SK-N-SH treated with all-trans-retinoic acid at 6 μM for 48 hours (cell line): Measurements from ENCODE around the gene ZSWIM6.

ENCODE experiments used
- ATAC-seq: fragments of 200-7000 bp; cut with Tn5 transposase; 3 replicates; pipeline ENCODE4 v1.9.1; 2020; ENCODE audit warnings: mild to moderate bottlenecking, moderate library complexity
- ARNTL ChIP-seq: fragments of 450-650 bp; formaldehyde crosslinking; IDR thresholded peaks from 2 replicates; pipeline ENCODE4 v1.5.0; 2020; ENCODE audit warnings: low read depth, mild to moderate bottlenecking, moderate library complexity, borderline replicate concordance
- BACH2 ChIP-seq: fragments of 250-450 bp; sonication (Bioruptor Pico); IDR thresholded peaks from 2 replicates; pipeline ENCODE4 v1.9.0; 2021; ENCODE audit warnings: mild to moderate bottlenecking, borderline replicate concordance
- CREB5 ChIP-seq: fragments of 250-450 bp; sonication (Bioruptor Pico); IDR thresholded peaks from 2 replicates; pipeline ENCODE4 v1.5.1; 2020; ENCODE audit warnings: low read depth, mild to moderate bottlenecking, moderate library complexity
- CSDC2 ChIP-seq: fragments of 250-450 bp; sonication (Bioruptor Pico); IDR thresholded peaks from 2 replicates; pipeline ENCODE4 v1.5.0; 2020; ENCODE audit warnings: mild to moderate bottlenecking, moderate library complexity
- CSRNP3 ChIP-seq: fragments of 250-450 bp; sonication (Bioruptor Pico); IDR thresholded peaks from 2 replicates; pipeline ENCODE4 v1.5.1; 2021; ENCODE audit warnings: mild to moderate bottlenecking, moderate library complexity
- GLIS3 ChIP-seq: fragments of 250-450 bp; sonication (Bioruptor Pico); IDR thresholded peaks from 2 replicates; pipeline ENCODE4 v1.5.0; 2020; ENCODE audit warnings: mild to moderate bottlenecking, moderate library complexity
- ISL1 ChIP-seq: fragments of 250-450 bp; sonication (Bioruptor Pico); IDR thresholded peaks from 2 replicates; pipeline ENCODE4 v2.1.2; 2022; ENCODE audit warnings: mild to moderate bottlenecking, moderate library complexity
- OSR1 ChIP-seq: fragments of 250-450 bp; sonication (Bioruptor Pico); IDR thresholded peaks from 2 replicates; pipeline ENCODE4 v1.8.0; 2022; ENCODE audit warnings: moderate library complexity, mild to moderate bottlenecking, inconsistent platforms
- POU6F1 ChIP-seq: fragments of 250-450 bp; sonication (Bioruptor Pico); IDR thresholded peaks from 2 replicates; pipeline ENCODE4 v1.8.0; 2021; ENCODE audit warnings: low read depth, mild to moderate bottlenecking, moderate library complexity, borderline replicate concordance
- PPARA ChIP-seq: fragments of 250-450 bp; sonication (Bioruptor Pico); IDR thresholded peaks from 2 replicates; pipeline ENCODE4 v1.5.0; 2020; ENCODE audit warnings: mild to moderate bottlenecking, borderline replicate concordance
- RARB ChIP-seq: fragments of 250-450 bp; sonication (Bioruptor Pico); IDR thresholded peaks from 2 replicates; pipeline ENCODE4 v1.8.0; 2021; ENCODE audit warnings: mild to moderate bottlenecking, moderate library complexity
- SNAI2 ChIP-seq: fragments of 250-450 bp; sonication (Bioruptor Pico); IDR thresholded peaks from 2 replicates; pipeline ENCODE4 v1.5.0; 2020; ENCODE audit warnings: mild to moderate bottlenecking, moderate library complexity
- TCF4 ChIP-seq: fragments of 250-450 bp; sonication (Bioruptor Pico); IDR thresholded peaks from 2 replicates; pipeline ENCODE4 v1.8.0; 2021; ENCODE audit warnings: mild to moderate bottlenecking, moderate library complexity, borderline replicate concordance
- TOX ChIP-seq: fragments of 250-450 bp; sonication (Bioruptor Pico); IDR thresholded peaks from 2 replicates; pipeline ENCODE4 v1.8.0; 2021; ENCODE audit warnings: mild to moderate bottlenecking, moderate library complexity, borderline replicate concordance
- ZC3H10 ChIP-seq: fragments of 250-450 bp; sonication (Bioruptor Pico); IDR thresholded peaks from 2 replicates; pipeline ENCODE4 v1.5.1; 2021; ENCODE audit warnings: mild to moderate bottlenecking, moderate library complexity
- ZFP3 ChIP-seq: fragments of 250-450 bp; sonication (Bioruptor Pico); IDR thresholded peaks from 2 replicates; pipeline ENCODE4 v1.5.0; 2020; ENCODE audit warnings: mild to moderate bottlenecking, moderate library complexity
- ZFP30 ChIP-seq: fragments of 450-650 bp; formaldehyde crosslinking; IDR thresholded peaks from 2 replicates; pipeline ENCODE4 v1.5.0; 2022; ENCODE audit warnings: mild to moderate bottlenecking, moderate library complexity
- ZNF565 ChIP-seq: fragments of 450-650 bp; formaldehyde crosslinking; conservative IDR thresholded peaks from 2 replicates; pipeline ENCODE4 v1.5.0; 2020; ENCODE audit warnings: low read depth, mild to moderate bottlenecking, moderate library complexity
- ZNF70 ChIP-seq: fragments of 450-650 bp; formaldehyde crosslinking; IDR thresholded peaks from 2 replicates; pipeline ENCODE4 v1.5.0; 2020; ENCODE audit warnings: mild to moderate bottlenecking, moderate library complexity
- ZNF8 ChIP-seq: fragments of 450-650 bp; formaldehyde crosslinking; IDR thresholded peaks from 2 replicates; pipeline ENCODE4 v1.5.0; 2020; ENCODE audit warnings: mild to moderate bottlenecking, moderate library complexity
- TF ChIP-seq, protein P1 (sequence below): fragments of 250-450 bp; sonication (Bioruptor Pico); IDR thresholded peaks from 2 replicates; pipeline ENCODE4 v1.5.0; 2020; ENCODE audit warnings: mild to moderate bottlenecking, moderate library complexity
- TF ChIP-seq, protein P2 (sequence below): fragments of 250-450 bp; sonication (Bioruptor Pico); IDR thresholded peaks from 2 replicates; pipeline ENCODE4 v1.8.0; 2020; ENCODE audit warnings: mild to moderate bottlenecking, moderate library complexity, borderline replicate concordance

ZSWIM6 gene

DNA sequence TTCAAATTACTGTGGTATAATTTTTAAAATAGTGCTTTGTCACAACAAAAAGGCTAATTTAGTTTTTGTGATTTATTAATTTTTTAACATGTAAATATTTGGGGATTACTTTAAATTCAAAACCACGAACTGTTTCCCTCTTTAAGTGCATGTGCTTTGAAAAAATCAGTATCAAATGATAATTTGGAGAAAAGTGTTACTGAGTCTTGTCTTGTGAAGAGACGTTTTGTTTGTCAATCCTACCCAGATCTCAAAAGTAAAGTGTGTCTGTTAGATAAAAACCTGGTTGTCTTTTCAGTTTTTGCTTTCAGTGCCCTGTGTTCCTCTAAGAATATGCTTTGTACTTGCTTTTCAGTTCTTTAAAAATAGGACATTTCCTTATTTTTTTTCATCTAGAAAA, 7.7 kb downstream of the ZSWIM6 start:
- TF ChIP-seq, protein P1, sequence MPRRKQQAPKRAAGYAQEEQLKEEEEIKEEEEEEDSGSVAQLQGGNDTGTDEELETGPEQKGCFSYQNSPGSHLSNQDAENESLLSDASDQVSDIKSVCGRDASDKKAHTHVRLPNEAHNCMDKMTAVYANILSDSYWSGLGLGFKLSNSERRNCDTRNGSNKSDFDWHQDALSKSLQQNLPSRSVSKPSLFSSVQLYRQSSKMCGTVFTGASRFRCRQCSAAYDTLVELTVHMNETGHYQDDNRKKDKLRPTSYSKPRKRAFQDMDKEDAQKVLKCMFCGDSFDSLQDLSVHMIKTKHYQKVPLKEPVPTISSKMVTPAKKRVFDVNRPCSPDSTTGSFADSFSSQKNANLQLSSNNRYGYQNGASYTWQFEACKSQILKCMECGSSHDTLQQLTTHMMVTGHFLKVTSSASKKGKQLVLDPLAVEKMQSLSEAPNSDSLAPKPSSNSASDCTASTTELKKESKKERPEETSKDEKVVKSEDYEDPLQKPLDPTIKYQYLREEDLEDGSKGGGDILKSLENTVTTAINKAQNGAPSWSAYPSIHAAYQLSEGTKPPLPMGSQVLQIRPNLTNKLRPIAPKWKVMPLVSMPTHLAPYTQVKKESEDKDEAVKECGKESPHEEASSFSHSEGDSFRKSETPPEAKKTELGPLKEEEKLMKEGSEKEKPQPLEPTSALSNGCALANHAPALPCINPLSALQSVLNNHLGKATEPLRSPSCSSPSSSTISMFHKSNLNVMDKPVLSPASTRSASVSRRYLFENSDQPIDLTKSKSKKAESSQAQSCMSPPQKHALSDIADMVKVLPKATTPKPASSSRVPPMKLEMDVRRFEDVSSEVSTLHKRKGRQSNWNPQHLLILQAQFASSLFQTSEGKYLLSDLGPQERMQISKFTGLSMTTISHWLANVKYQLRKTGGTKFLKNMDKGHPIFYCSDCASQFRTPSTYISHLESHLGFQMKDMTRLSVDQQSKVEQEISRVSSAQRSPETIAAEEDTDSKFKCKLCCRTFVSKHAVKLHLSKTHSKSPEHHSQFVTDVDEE (CRISPR knock-in tag): no peak
- TF ChIP-seq ISL1 (CRISPR knock-in tag): no peak
- no peak for TF ChIP-seq TCF4
- TF ChIP-seq ZC3H10 (CRISPR knock-in tag): no peak
- TF ChIP-seq ZFP3 (CRISPR knock-in tag): no peak
- TF ChIP-seq PPARA (CRISPR knock-in tag): no peak
- TF ChIP-seq GLIS3 (CRISPR knock-in tag): no peak
- TF ChIP-seq ZNF70 (CRISPR knock-in tag): no peak
- TF ChIP-seq CSRNP3: no peak
- no peak for TF ChIP-seq CREB5 (CRISPR knock-in tag)
- ATAC-seq: no peak

- no peak for TF ChIP-seq CREB5 (CRISPR knock-in tag)
- TF ChIP-seq CSRNP3: no peak
- no peak for TF ChIP-seq CSDC2 (CRISPR knock-in tag)
- no peak for TF ChIP-seq OSR1 (CRISPR knock-in tag)
- TF ChIP-seq, protein P1 (CRISPR knock-in tag): no peak
- no peak for TF ChIP-seq SNAI2
- TF ChIP-seq TOX (CRISPR knock-in tag): no peak
- no peak for TF ChIP-seq ZNF8 (CRISPR knock-in tag)
- no peak for TF ChIP-seq BACH2 (CRISPR knock-in tag)
- TF ChIP-seq POU6F1 (CRISPR knock-in tag): no peak
- TF ChIP-seq ARNTL (CRISPR knock-in tag): no peak
- TF ChIP-seq ZFP30 (CRISPR knock-in tag): no peak
- TF ChIP-seq TCF4: no peak
- TF ChIP-seq, protein P2, sequence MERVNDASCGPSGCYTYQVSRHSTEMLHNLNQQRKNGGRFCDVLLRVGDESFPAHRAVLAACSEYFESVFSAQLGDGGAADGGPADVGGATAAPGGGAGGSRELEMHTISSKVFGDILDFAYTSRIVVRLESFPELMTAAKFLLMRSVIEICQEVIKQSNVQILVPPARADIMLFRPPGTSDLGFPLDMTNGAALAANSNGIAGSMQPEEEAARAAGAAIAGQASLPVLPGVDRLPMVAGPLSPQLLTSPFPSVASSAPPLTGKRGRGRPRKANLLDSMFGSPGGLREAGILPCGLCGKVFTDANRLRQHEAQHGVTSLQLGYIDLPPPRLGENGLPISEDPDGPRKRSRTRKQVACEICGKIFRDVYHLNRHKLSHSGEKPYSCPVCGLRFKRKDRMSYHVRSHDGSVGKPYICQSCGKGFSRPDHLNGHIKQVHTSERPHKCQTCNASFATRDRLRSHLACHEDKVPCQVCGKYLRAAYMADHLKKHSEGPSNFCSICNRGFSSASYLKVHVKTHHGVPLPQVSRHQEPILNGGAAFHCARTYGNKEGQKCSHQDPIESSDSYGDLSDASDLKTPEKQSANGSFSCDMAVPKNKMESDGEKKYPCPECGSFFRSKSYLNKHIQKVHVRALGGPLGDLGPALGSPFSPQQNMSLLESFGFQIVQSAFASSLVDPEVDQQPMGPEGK (CRISPR knock-in tag): no peak
- TF ChIP-seq ZNF565: no peak
- no peak for TF ChIP-seq PPARA (CRISPR knock-in tag)
- TF ChIP-seq RARB: no peak
- TF ChIP-seq GLIS3 (CRISPR knock-in tag): no peak
- TF ChIP-seq ZFP3 (CRISPR knock-in tag): no peak
- no peak for TF ChIP-seq ZNF70 (CRISPR knock-in tag)
- no peak; the same call in 2 of the 3 replicates for ATAC-seq
Observed at GRCh38 chr5:61340775-61341361, 8.8 kb downstream of the ZSWIM6 start.
